Neural cell (in vitro differentiated cells): Measurements from ENCODE around the gene TNFSF12.

ENCODE experiments used
- POLR2AphosphoS5 ChIP-seq: IDR thresholded peaks from 2 replicates; pipeline ENCODE4 v1.6.1; 2012
- TF ChIP-seq, protein P1 (sequence below): fragments of 450-650 bp; IDR thresholded peaks from 2 replicates; pipeline ENCODE4 v1.5.1; 2014; ENCODE audit warnings: antibody characterized with exemption, mild to moderate bottlenecking, moderate library complexity; ENCODE audit not compliant: poor library complexity, severe bottlenecking

DNA sequence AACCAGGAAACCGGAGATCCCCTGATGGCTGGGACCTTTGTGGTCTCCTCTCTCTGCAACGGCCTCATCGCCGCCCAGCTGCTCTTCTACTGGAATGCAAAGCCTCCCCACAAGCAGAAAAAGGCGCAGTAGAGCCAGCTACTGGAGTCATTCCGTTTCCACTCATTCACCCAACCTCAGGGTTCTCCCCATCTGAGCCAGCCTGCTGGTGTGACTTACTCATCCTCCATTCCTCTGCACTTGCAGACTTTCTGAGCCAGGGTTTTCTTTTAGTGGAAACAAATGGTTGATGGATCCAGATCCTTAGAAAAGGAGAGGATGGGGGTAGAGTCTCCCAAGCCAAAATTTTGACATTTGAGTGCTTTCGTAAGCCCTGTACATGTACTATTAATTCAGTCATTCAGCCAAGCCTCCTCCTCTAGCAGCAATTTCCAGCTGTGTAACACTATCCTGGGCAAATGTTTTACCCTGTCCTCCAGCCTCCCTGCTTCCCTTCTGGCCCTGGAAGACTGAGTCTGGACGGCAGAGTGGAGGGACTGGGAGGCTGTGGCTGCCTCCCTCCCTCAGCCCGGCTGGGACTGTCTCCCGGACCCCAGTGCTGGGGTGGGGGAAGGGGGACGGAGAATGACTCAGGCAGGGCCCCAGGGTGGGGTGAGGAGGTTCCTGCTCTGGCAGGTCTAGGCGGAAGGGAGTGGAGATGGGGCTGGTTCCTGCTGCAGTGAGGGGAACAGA lies 38.7 kb downstream of the TNFSF12 start:
- TF ChIP-seq, protein P1, sequence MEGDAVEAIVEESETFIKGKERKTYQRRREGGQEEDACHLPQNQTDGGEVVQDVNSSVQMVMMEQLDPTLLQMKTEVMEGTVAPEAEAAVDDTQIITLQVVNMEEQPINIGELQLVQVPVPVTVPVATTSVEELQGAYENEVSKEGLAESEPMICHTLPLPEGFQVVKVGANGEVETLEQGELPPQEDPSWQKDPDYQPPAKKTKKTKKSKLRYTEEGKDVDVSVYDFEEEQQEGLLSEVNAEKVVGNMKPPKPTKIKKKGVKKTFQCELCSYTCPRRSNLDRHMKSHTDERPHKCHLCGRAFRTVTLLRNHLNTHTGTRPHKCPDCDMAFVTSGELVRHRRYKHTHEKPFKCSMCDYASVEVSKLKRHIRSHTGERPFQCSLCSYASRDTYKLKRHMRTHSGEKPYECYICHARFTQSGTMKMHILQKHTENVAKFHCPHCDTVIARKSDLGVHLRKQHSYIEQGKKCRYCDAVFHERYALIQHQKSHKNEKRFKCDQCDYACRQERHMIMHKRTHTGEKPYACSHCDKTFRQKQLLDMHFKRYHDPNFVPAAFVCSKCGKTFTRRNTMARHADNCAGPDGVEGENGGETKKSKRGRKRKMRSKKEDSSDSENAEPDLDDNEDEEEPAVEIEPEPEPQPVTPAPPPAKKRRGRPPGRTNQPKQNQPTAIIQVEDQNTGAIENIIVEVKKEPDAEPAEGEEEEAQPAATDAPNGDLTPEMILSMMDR: no peak
- no peak for TF ChIP-seq POLR2AphosphoS5
